IMR-90 (cell line): ENCODE results near the gene NEDD4L.

Source experiments
- BHLHE40 ChIP-seq: fragments of 150-350 bp; IDR thresholded peaks from 2 replicates; pipeline ENCODE4 v1.6.1; 2016; ENCODE audit warnings: mild to moderate bottlenecking, low read depth, low read length
- CEBPB ChIP-seq: IDR thresholded peaks from 2 replicates; pipeline ENCODE4 v1.6.1; 2012; ENCODE audit warnings: low read depth, low read length, improper control_type of control experiment
- CHD1 ChIP-seq: IDR thresholded peaks from 2 replicates; pipeline ENCODE4 v1.6.1; 2012; ENCODE audit warnings: low read depth, low read length, improper control_type of control experiment
- FOS ChIP-seq: fragments of 150-350 bp; IDR thresholded peaks from 2 replicates; pipeline ENCODE4 v1.6.1; 2016; ENCODE audit warnings: low read depth, low read length
- MAFK ChIP-seq: IDR thresholded peaks from 2 replicates; pipeline ENCODE4 v1.6.1; 2012; ENCODE audit warnings: low read depth, low read length, improper control_type of control experiment
- NFE2L2 ChIP-seq: fragments of 150-350 bp; IDR thresholded peaks from 2 replicates; pipeline ENCODE4 v1.6.1; 2016; ENCODE audit warnings: low read depth, mild to moderate bottlenecking, low read length
- POLR2A ChIP-seq: IDR thresholded peaks from 2 replicates; pipeline ENCODE4 v1.6.1; 2012; ENCODE audit warnings: mild to moderate bottlenecking, low read depth, low read length
- RAD21 ChIP-seq: IDR thresholded peaks from 2 replicates; pipeline ENCODE4 v1.6.1; 2012; ENCODE audit warnings: low read length, improper control_type of control experiment
- RCOR1 ChIP-seq: IDR thresholded peaks from 2 replicates; pipeline ENCODE4 v1.6.1; 2012; ENCODE audit warnings: mild to moderate bottlenecking, low read length, improper control_type of control experiment; ENCODE audit not compliant: insufficient replicate concordance
- RFX5 ChIP-seq: IDR thresholded peaks from 2 replicates; pipeline ENCODE4 v1.8.0; 2012; ENCODE audit warnings: low read depth, mild to moderate bottlenecking, low read length, moderate library complexity
- SMC3 ChIP-seq: fragments of 150-350 bp; IDR thresholded peaks from 2 replicates; pipeline ENCODE4 v1.6.1; 2016; ENCODE audit warnings: low read depth, mild to moderate bottlenecking, antibody characterized with exemption, low read length, moderate library complexity
- TF ChIP-seq, protein P1 (sequence below): fragments of 150-350 bp; IDR thresholded peaks from 2 replicates; pipeline ENCODE4 v1.6.1; 2016; ENCODE audit warnings: low read depth, mild to moderate bottlenecking, low read length, moderate library complexity, borderline replicate concordance
- TF ChIP-seq, protein P2 (sequence below): conservative IDR thresholded peaks from 2 replicates; pipeline ENCODE4 v1.5.1; 2012; ENCODE audit warnings: mild to moderate bottlenecking, low read depth, low read length, improper control_type of control experiment

DNA sequence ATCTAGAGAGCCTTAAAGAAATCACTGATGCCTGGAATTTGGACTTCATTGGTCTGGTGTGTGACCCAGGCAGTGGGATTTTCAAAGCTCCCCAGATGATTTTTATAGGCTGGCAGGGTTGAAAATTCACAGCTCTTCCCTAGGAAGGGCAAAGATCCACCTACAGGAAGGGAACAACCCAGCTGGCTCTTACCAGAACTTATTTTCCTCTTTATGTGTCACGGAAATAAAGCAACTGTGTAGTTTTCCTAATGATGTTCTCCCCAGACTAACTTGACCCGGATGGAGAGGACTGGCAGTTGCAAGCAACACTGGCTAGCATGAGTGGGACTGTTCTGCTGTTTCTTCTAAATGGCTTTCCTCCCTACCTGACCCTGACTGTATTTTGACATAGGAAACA lies 349.3 kb downstream of the NEDD4L start:
- TF ChIP-seq, protein P1, sequence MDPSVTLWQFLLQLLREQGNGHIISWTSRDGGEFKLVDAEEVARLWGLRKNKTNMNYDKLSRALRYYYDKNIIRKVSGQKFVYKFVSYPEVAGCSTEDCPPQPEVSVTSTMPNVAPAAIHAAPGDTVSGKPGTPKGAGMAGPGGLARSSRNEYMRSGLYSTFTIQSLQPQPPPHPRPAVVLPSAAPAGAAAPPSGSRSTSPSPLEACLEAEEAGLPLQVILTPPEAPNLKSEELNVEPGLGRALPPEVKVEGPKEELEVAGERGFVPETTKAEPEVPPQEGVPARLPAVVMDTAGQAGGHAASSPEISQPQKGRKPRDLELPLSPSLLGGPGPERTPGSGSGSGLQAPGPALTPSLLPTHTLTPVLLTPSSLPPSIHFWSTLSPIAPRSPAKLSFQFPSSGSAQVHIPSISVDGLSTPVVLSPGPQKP: no peak
- no peak for TF ChIP-seq POLR2A
- TF ChIP-seq, protein P2, sequence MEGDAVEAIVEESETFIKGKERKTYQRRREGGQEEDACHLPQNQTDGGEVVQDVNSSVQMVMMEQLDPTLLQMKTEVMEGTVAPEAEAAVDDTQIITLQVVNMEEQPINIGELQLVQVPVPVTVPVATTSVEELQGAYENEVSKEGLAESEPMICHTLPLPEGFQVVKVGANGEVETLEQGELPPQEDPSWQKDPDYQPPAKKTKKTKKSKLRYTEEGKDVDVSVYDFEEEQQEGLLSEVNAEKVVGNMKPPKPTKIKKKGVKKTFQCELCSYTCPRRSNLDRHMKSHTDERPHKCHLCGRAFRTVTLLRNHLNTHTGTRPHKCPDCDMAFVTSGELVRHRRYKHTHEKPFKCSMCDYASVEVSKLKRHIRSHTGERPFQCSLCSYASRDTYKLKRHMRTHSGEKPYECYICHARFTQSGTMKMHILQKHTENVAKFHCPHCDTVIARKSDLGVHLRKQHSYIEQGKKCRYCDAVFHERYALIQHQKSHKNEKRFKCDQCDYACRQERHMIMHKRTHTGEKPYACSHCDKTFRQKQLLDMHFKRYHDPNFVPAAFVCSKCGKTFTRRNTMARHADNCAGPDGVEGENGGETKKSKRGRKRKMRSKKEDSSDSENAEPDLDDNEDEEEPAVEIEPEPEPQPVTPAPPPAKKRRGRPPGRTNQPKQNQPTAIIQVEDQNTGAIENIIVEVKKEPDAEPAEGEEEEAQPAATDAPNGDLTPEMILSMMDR: no peak
- no peak for TF ChIP-seq RAD21
- no peak for TF ChIP-seq CEBPB
- no peak for TF ChIP-seq NFE2L2
- TF ChIP-seq CHD1: no peak
- TF ChIP-seq FOS: no peak
- no peak for TF ChIP-seq RFX5
- TF ChIP-seq RCOR1: no peak
- no peak for TF ChIP-seq SMC3
- TF ChIP-seq MAFK: no peak
- no peak for TF ChIP-seq BHLHE40
